ENCODE results near the gene CHST11. TPM values are rescaled to one million over a fixed set of nuclear protein-coding genes. Genes with fewer than 3 reads are reported as not detected.

CHST11 gene
- total and polyA plus RNA-seq, 2 of the 4 experiments (the other 2 are of a cell fraction): 1.4 to 2.7 TPM

DNA sequence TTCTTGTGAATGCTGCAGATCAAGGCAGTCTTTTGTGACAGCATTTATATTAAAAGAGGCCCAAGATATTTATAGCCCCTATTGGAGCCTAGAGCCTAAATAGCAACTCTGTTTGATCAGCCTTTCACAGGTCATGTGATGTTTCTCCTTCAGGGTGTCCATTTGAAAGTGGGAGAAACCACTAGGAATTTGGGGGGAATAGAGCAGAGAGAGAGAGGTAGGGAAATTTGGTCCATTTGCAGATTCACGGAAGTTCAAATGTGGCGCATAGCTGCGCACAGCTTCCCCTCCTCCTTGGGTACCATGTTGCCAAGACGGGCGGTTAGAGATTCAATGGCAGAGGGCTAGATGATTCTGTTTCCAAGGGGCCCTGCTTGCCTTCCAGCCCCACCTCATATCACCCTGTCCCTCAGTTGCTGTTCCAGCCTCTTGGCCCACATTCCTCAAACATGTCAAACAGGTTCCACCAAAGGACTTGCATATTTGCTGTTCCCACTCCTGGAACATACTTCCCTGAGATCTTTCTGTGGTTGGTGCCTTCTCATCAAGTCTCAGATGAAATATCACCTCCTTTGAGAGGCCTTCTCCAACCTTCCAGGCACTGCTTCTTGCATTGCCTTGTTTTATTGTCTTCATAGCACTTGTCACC lies 220.8 kb downstream of the CHST11 start:
- Histone ChIP-seq H3K4ac (ENCODE audit: low read depth, low read length) (no peak overlapping the region), H3K4me1 (ENCODE audit: control insufficient read depth, insufficient read depth, low read length) (no peaks in the 10 kb centered on the region), H3K4me2 (ENCODE audit: low read depth, low read length) (no peak overlapping the region), H3K9me3 (ENCODE audit: control insufficient read depth, insufficient read depth, low read length) (no peaks in the 10 kb centered on the region), H3K14ac (replicated peaks; ENCODE audit: low read depth, low read length) (no peak overlapping the region), H3K79me1 (ENCODE audit: low read depth in 1 of 2, low read length in 2 of 2) (no peaks in the 10 kb centered on the region), H3K18ac (ENCODE audit: low read depth, low read length) (no peak overlapping the region), H2BK5ac (ENCODE audit: low read depth, low read length, poor library complexity, severe bottlenecking) (no peak overlapping the region), H2AK5ac (ENCODE audit: low read depth, low read length) (no peak overlapping the region), H2BK120ac (ENCODE audit: low read depth, low read length) (no peak overlapping the region), H2AK9ac (replicated peaks; ENCODE audit: low read depth, low read length, poor library complexity) (no peak overlapping the region), H2BK20ac (ENCODE audit: low read depth, low read length) (no peak overlapping the region), H3K4me3 (ENCODE audit: insufficient read depth, low read depth, low read length) (no peak overlapping the region), H4K8ac (ENCODE audit: low read depth in 2 of 2, low read length in 2 of 2) (no peak overlapping the region), H3K27me3 (ENCODE audit: control insufficient read depth, insufficient read depth, low read length) (no peaks in the 10 kb centered on the region; the same call in none of the 2 replicates), H4K20me1 (ENCODE audit: insufficient read depth, low read length) (no peaks in the 10 kb centered on the region), H3K23ac (ENCODE audit: low read depth, low read length) (no peak overlapping the region), H3K9me1 (ENCODE audit: insufficient read depth, low read length) (peaks cover under 1% of the 10 kb centered on the region; the same call in 1 of the 2 replicates), H3K36me3 (ENCODE audit: control insufficient read depth, insufficient read depth, low read length) (no peaks in the 10 kb centered on the region), H3K56ac (ENCODE audit: extremely low read depth, insufficient read depth, low read length) (no peak overlapping the region), H3K9ac (ENCODE audit: low read depth, low read length) (no peak overlapping the region), H3K27ac (ENCODE audit: insufficient read depth, low read length) (no peak overlapping the region), H2BK15ac (ENCODE audit: low read depth, low read length) (no peak overlapping the region), H2AFZ (replicated peaks; ENCODE audit: low read length, poor library complexity) (no peak overlapping the region), H4K91ac (ENCODE audit: insufficient read depth, low read depth, low read length) (no peak overlapping the region), H4K5ac (ENCODE audit: low read depth, low read length) (no peak overlapping the region)
- no peak for ATAC-seq (ENCODE audit: low read depth)
- ChIA-PET CTCF (no interaction called here), POLR2A (ENCODE audit: unreplicated experiment) (no interaction called here)
- TF ChIP-seq CEBPB (IDR thresholded peaks at IDR 0.05; ENCODE audit: low read depth, low read length): no peak
- TF ChIP-seq, protein P1, sequence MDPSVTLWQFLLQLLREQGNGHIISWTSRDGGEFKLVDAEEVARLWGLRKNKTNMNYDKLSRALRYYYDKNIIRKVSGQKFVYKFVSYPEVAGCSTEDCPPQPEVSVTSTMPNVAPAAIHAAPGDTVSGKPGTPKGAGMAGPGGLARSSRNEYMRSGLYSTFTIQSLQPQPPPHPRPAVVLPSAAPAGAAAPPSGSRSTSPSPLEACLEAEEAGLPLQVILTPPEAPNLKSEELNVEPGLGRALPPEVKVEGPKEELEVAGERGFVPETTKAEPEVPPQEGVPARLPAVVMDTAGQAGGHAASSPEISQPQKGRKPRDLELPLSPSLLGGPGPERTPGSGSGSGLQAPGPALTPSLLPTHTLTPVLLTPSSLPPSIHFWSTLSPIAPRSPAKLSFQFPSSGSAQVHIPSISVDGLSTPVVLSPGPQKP (IDR thresholded peaks at IDR 0.05; ENCODE audit: borderline replicate concordance, low read depth, low read length): no peak
- TF ChIP-seq SMC3 (IDR thresholded peaks at IDR 0.05; ENCODE audit: low read depth, low read length): no peak
- TF ChIP-seq MAZ (IDR thresholded peaks at IDR 0.05; ENCODE audit: borderline replicate concordance, low read depth, low read length): no peak
- in situ Hi-C loops (cut with MboI; ENCODE audit: low sequenced_read_pairs) (no loop called here), dilution Hi-C loops (cut with HindIII; ENCODE audit: low sequenced_read_pairs, unreplicated experiment) (no loop called here), intact Hi-C loops (cut with micrococcal nuclease) (no loop called here)
- 94% methylated on average over 3 of the region's 5 CpGs; no CpG with 5 or more reads in 1 of the 2 experiments for WGBS, 2 experiments (ENCODE audit: extremely low coverage in 2 of 2, insufficient read length in 1 of 2)
- DNase-seq: no peak
- BruUV-seq (replicated peaks): no TSS peak
